Measurements from ENCODE around the gene MAL.

GRCh38 chr2:95004711-95005110 is 20.8 kb upstream of the MAL start:
- TF ChIP-seq HDAC6 (IDR thresholded peaks at IDR 0.05; ENCODE audit: low read depth, low read length) (no peak), NRF1 (IDR thresholded peaks at IDR 0.05; ENCODE audit: low read depth, low read length) (no peak), PHF8 (conservative IDR thresholded peaks at IDR 0.05; ENCODE audit: low read depth, low read length) (no peak), BCL11A (IDR thresholded peaks at IDR 0.05; ENCODE audit: low read depth in 2 of 2, low read length in 2 of 2) (no peak), POLR2A (IDR thresholded peaks at IDR 0.05; ENCODE audit: control extremely low read depth in 1 of 2, low read depth in 2 of 2, low read length in 2 of 2) (no peak), EP300 (IDR thresholded peaks at IDR 0.05; ENCODE audit: borderline replicate concordance in 1 of 2, low read depth in 2 of 2, low read length in 2 of 2) (no peak), CTCF (IDR thresholded peaks at IDR 0.05; ENCODE audit: control extremely low read depth in 1 of 3, insufficient read depth in 1 of 3, low read depth in 1 of 3, low read length in 3 of 3) (no peak), POLR2AphosphoS5 (IDR thresholded peaks at IDR 0.05; ENCODE audit: low read depth, low read length) (no peak), BACH1 (IDR thresholded peaks at IDR 0.05; ENCODE audit: low read length) (no peak), JUND (IDR thresholded peaks at IDR 0.05; ENCODE audit: low read length) (no peak)

All from H1 (cell line).